Dermis lymphatic vessel endothelial cell (primary cell): ENCODE data around the gene ACE2. TPM values are rescaled to one million over a fixed set of nuclear protein-coding genes. Genes with fewer than 3 reads are reported as not detected.

Experiments used
- total RNA-seq: library from RNA; depleted of rRNA; stranded (reverse); fragments of >200 nt; gene quantifications from 2 replicates; pipeline ENCODE4 v1.2.1, GENCODE V29; 2014

ACE2 gene
- total RNA-seq: not detected in 2 replicates

DNA sequence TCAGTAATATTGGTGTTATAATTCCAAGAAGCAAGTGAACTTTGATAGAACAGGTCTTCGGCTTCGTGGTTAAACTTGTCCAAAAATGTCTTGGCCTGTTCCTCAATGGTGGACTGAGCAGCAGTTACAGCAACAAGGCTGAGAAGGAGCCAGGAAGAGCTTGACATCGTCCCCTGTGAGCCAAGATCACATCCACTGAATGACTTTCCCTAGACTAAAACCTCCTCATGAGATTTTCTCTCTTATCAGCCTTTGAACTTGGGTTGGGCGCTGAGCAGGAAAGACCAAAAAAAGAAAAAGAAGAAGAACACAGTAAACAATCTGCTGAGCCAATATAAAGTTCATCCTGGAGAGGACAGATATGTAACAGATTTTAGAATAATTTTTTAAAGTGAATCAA lies at the start of gene ACE2:
Gene ACE2 (minus strand): TSS at position 216 of the 400 bp plus-strand sequence. CDS start 49 bp downstream, at position 167.

Other genes with a start within 250 kb of the ACE2 start
- gene VEGFD, start 216.5 kb downstream of the ACE2 start, total RNA-seq: 0.11 and 0.17 TPM in 2 replicates
- gene PIR, start 107.6 kb downstream of the ACE2 start, total RNA-seq: 71.6 and 76.5 TPM in 2 replicates
- gene BMX, start 100.2 kb downstream of the ACE2 start, total RNA-seq: 82.4 and 132 TPM in 2 replicates
- gene CLTRN, start 63.8 kb upstream of the ACE2 start, total RNA-seq: under 0.01 and 0.17 TPM in 2 replicates
- gene CA5B, start 137.3 kb upstream of the ACE2 start, total RNA-seq: 2.2 and 3.3 TPM in 2 replicates
- gene ZRSR2, start 189.5 kb upstream of the ACE2 start, total RNA-seq: 1.3 and 3.1 TPM in 2 replicates